ENCODE results near the gene ZNF346. TPM values are rescaled to one million over a fixed set of nuclear protein-coding genes. Genes with fewer than 3 reads are reported as not detected.

ZNF346 gene
- total and polyA plus RNA-seq, 2 of the 13 experiments (the other 11 are each of a cell fraction or from before 2014, with no cell fraction given), result 8.6 to 19.4 TPM

DNA sequence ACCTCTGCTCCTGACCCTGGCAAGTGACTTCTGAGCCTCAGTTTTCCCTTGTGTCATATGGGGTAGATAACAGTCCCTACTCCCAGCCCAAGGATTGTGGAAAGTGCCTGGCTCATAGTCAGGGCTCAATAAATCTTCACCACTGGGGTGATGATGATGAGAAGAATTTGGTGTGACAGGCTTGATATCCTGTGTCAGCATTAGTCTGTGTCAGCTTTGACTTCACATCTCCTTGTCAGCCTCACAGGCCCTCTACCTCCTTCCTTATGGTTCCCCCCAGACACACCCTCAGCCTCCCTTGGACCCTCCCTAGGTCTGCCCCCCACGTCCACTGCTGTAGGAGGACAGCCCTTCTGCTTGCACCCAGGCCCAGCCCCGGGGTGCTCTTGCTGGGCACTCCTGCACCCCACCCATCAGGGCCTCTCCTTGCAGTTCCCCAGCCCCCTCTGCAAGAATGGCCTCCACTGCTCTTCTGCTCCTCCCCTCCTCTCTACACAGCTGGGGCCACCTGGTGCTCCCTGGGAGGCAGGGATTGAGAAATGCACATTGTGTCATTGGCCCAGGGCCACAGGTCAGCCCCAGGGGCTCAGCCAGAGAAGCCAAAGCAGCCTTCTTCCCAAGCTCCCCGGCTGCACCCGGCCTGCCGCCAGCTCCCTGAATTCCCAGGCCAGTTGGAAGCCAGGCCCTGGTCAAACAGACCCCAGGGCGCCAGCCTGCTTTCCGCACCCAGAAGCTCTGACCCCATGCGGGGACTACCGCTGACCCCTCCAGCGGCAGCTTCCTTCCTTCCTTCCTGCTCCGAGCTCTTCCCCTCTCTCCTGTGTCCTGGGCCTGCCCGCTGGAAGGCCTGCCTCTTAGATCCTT, 72.0 kb downstream of the ZNF346 start (continued):
- TF ChIP-seq, protein P1, sequence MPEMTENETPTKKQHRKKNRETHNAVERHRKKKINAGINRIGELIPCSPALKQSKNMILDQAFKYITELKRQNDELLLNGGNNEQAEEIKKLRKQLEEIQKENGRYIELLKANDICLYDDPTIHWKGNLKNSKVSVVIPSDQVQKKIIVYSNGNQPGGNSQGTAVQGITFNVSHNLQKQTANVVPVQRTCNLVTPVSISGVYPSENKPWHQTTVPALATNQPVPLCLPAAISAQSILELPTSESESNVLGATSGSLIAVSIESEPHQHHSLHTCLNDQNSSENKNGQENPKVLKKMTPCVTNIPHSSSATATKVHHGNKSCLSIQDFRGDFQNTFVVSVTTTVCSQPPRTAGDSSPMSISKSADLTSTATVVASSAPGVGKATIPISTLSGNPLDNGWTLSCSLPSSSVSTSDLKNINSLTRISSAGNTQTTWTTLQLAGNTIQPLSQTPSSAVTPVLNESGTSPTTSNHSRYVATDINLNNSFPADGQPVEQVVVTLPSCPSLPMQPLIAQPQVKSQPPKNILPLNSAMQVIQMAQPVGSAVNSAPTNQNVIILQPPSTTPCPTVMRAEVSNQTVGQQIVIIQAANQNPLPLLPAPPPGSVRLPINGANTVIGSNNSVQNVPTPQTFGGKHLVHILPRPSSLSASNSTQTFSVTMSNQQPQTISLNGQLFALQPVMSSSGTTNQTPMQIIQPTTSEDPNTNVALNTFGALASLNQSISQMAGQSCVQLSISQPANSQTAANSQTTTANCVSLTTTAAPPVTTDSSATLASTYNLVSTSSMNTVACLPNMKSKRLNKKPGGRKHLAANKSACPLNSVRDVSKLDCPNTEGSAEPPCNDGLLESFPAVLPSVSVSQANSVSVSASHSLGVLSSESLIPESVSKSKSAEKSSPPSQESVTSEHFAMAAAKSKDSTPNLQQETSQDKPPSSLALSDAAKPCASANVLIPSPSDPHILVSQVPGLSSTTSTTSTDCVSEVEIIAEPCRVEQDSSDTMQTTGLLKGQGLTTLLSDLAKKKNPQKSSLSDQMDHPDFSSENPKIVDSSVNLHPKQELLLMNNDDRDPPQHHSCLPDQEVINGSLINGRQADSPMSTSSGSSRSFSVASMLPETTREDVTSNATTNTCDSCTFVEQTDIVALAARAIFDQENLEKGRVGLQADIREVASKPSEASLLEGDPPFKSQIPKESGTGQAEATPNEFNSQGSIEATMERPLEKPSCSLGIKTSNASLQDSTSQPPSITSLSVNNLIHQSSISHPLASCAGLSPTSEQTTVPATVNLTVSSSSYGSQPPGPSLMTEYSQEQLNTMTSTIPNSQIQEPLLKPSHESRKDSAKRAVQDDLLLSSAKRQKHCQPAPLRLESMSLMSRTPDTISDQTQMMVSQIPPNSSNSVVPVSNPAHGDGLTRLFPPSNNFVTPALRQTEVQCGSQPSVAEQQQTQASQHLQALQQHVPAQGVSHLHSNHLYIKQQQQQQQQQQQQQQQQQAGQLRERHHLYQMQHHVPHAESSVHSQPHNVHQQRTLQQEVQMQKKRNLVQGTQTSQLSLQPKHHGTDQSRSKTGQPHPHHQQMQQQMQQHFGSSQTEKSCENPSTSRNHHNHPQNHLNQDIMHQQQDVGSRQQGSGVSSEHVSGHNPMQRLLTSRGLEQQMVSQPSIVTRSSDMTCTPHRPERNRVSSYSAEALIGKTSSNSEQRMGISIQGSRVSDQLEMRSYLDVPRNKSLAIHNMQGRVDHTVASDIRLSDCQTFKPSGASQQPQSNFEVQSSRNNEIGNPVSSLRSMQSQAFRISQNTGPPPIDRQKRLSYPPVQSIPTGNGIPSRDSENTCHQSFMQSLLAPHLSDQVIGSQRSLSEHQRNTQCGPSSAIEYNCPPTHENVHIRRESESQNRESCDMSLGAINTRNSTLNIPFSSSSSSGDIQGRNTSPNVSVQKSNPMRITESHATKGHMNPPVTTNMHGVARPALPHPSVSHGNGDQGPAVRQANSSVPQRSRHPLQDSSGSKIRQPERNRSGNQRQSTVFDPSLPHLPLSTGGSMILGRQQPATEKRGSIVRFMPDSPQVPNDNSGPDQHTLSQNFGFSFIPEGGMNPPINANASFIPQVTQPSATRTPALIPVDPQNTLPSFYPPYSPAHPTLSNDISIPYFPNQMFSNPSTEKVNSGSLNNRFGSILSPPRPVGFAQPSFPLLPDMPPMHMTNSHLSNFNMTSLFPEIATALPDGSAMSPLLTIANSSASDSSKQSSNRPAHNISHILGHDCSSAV (CRISPR knock-in tag; IDR thresholded peaks at IDR 0.05; ENCODE audit: borderline replicate concordance), result no peak
- no peak for TF ChIP-seq ATF1 (CRISPR knock-in tag; IDR thresholded peaks at IDR 0.05)
- TF ChIP-seq, protein P2, sequence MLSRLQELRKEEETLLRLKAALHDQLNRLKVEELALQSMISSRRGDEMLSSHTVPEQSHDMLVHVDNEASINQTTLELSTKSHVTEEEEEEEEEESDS (CRISPR knock-in tag; IDR thresholded peaks at IDR 0.05; ENCODE audit: borderline replicate concordance), result no peak
- no peak for TF ChIP-seq ZNF431 (CRISPR knock-in tag; IDR thresholded peaks at IDR 0.05; ENCODE audit: borderline replicate concordance, low read depth)
- TF ChIP-seq, protein P3, sequence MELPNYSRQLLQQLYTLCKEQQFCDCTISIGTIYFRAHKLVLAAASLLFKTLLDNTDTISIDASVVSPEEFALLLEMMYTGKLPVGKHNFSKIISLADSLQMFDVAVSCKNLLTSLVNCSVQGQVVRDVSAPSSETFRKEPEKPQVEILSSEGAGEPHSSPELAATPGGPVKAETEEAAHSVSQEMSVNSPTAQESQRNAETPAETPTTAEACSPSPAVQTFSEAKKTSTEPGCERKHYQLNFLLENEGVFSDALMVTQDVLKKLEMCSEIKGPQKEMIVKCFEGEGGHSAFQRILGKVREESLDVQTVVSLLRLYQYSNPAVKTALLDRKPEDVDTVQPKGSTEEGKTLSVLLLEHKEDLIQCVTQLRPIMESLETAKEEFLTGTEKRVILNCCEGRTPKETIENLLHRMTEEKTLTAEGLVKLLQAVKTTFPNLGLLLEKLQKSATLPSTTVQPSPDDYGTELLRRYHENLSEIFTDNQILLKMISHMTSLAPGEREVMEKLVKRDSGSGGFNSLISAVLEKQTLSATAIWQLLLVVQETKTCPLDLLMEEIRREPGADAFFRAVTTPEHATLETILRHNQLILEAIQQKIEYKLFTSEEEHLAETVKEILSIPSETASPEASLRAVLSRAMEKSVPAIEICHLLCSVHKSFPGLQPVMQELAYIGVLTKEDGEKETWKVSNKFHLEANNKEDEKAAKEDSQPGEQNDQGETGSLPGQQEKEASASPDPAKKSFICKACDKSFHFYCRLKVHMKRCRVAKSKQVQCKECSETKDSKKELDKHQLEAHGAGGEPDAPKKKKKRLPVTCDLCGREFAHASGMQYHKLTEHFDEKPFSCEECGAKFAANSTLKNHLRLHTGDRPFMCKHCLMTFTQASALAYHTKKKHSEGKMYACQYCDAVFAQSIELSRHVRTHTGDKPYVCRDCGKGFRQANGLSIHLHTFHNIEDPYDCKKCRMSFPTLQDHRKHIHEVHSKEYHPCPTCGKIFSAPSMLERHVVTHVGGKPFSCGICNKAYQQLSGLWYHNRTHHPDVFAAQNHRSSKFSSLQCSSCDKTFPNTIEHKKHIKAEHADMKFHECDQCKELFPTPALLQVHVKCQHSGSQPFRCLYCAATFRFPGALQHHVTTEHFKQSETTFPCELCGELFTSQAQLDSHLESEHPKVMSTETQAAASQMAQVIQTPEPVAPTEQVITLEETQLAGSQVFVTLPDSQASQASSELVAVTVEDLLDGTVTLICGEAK (IDR thresholded peaks at IDR 0.05), result no peak
- TF ChIP-seq, protein P3 (CRISPR knock-in tag; IDR thresholded peaks at IDR 0.05), result no peak
- TF ChIP-seq TEAD2 (CRISPR knock-in tag; IDR thresholded peaks at IDR 0.05), result no peak
- TF ChIP-seq ZNF569 (CRISPR knock-in tag; IDR thresholded peaks at IDR 0.05; ENCODE audit: borderline replicate concordance), result no peak
- TF ChIP-seq ZNF572 (CRISPR knock-in tag; IDR thresholded peaks at IDR 0.05), result no peak
